ENCODE measurements around the gene ITFG1.
"Not testable (repeated sequence)": the region's sequence is repeated elsewhere in the genome, so short reads cannot be mapped to it uniquely, and the experiment has no call there.

Gene ITFG1

GRCh38 chr16:47324309-47324708, 136.6 kb downstream of the ITFG1 start:
- not testable (repeated sequence) for DNase-seq (ENCODE audit: low spot score)

- DNase-seq (ENCODE audit: low spot score), result no peak
Observed at GRCh38 chr16:47323241-47323640, 137.6 kb downstream of the ITFG1 start.

GRCh38 chr16:47320546-47321310, 140.1 kb downstream of the ITFG1 start:
- peak; percentile 18 for DNase-seq (ENCODE audit: low spot score)

GRCh38 chr16:47317465-47318240, 143.2 kb downstream of the ITFG1 start:
- DNase-seq (ENCODE audit: low spot score), result no peak

- no peak for DNase-seq (ENCODE audit: low spot score)
Observed at GRCh38 chr16:47316442-47317015, 144.3 kb downstream of the ITFG1 start.

GRCh38 chr16:47311738-47312505, 148.9 kb downstream of the ITFG1 start:
- no peak for DNase-seq (ENCODE audit: low spot score)

- DNase-seq (ENCODE audit: low spot score), result no peak
Observed at GRCh38 chr16:47310792-47311211, 150.1 kb downstream of the ITFG1 start.

GRCh38 chr16:47309581-47310312, 151.1 kb downstream of the ITFG1 start:
- DNase-seq (ENCODE audit: low spot score), result peak; percentile 15

- DNase-seq (ENCODE audit: low spot score), result no peak
Observed at GRCh38 chr16:47308601-47309000, 152.3 kb downstream of the ITFG1 start.

- DNase-seq (ENCODE audit: low spot score), result no peak
Observed at GRCh38 chr16:47304563-47304962, 156.3 kb downstream of the ITFG1 start.

- no peak for DNase-seq (ENCODE audit: low spot score)
Observed at GRCh38 chr16:47299587-47299986, 161.3 kb downstream of the ITFG1 start.

GRCh38 chr16:47284999-47285398, 175.9 kb downstream of the ITFG1 start:
- no peak for DNase-seq (ENCODE audit: low spot score)

GRCh38 chr16:47278306-47278970, 182.4 kb downstream of the ITFG1 start:
- DNase-seq (ENCODE audit: low spot score), result no peak

GRCh38 chr16:47276522-47276921, 184.3 kb downstream of the ITFG1 start:
- DNase-seq (ENCODE audit: low spot score), result no peak

GRCh38 chr16:47262938-47263337, 197.9 kb downstream of the ITFG1 start:
- DNase-seq (ENCODE audit: low spot score), result no peak

GRCh38 chr16:47260503-47260902, 200.4 kb downstream of the ITFG1 start:
- DNase-seq (ENCODE audit: low spot score), result no peak

- peak; percentile 25 for DNase-seq (ENCODE audit: low spot score)
Observed at GRCh38 chr16:47258874-47259461, 201.9 kb downstream of the ITFG1 start.

- no peak for DNase-seq (ENCODE audit: low spot score)
Observed at GRCh38 chr16:47254756-47255155, 206.1 kb downstream of the ITFG1 start.

GRCh38 chr16:47250983-47251382, 209.9 kb downstream of the ITFG1 start:
- DNase-seq (ENCODE audit: low spot score), result no peak

GRCh38 chr16:47247690-47248089, 213.2 kb downstream of the ITFG1 start:
- no peak for DNase-seq (ENCODE audit: low spot score)

- no peak for DNase-seq (ENCODE audit: low spot score)
Observed at GRCh38 chr16:47244206-47244605, 216.7 kb downstream of the ITFG1 start.

All from AG08396 (cell line).